Embryonic facial prominence (tissue), 1 donor: Measurements from ENCODE around the gene ZNF787.
"Not testable (repeated sequence)": the region's sequence is repeated elsewhere in the genome, so short reads cannot be mapped to it uniquely, and the experiment has no call there.

ENCODE experiments used
- DNase-seq: peaks from one replicate; pipeline ENCODE4 v3.0.0-alpha.2; 2016; ENCODE audit errors: extremely low spot score

Gene ZNF787

GRCh38 chr19:56105831-56106396 lies 15.2 kb downstream of the ZNF787 start:
- not testable (repeated sequence) for DNase-seq

DNA sequence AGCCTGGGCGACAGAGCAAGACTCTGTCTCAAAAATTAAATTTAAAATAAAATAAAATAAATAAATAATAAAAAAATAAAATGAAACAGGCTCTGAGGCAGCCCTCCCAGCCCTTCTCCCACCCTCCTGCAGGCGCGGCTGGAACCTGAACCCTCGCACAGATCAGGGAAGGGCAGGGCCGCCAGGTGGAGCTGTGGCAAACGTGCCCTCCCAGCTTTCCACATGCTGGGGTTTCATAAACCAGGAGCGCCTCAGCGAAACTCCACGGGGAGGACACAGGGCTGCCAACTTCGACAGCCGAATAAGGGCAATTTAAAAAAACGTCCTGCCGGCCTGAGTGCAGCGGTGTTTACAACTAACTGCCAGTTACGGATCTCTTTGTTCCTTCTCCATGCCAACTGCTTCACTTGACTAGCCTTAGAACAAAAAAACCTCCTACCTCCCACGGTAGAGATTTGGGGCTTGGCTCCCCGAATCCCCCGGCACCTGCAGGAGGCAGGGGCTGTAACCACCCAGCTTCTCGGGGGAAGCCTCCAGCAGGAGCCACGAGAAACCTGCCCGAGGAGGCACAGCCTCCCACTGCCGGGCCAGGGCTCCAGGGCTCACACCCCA lies 15.9 kb downstream of the ZNF787 start:
- no peak for DNase-seq

- no peak for DNase-seq
Observed at GRCh38 chr19:56104423-56104822, 16.7 kb downstream of the ZNF787 start.

DNA sequence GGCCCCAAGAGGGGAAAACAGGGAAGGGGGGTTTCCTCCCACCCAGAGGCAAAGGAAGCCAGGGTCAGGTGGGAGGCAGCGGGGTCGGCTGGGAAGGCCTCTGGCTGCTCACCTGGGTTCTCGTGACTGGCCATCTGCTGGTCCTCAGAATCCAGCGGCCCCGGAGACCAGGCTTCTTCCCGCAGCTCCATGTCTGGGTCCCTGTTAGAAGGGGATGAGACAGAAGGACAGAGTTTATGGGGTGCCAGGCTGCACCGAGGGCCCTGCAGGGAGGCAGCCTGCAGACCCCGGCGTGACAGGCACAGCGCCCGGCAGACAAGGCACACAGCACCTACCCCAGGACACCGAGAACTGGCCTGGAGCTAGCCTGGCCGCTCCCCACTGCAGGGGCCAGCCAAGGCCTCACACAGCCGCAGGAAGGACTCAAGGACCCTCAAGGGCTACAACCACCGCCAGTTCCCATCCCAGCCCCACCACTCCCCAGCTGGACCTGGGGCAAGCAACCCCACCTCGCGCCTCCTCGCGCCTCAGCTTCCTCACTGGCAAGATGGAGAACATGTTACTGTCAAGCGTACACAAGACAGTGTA lies 18.0 kb downstream of the ZNF787 start:
- DNase-seq, result no peak

DNA sequence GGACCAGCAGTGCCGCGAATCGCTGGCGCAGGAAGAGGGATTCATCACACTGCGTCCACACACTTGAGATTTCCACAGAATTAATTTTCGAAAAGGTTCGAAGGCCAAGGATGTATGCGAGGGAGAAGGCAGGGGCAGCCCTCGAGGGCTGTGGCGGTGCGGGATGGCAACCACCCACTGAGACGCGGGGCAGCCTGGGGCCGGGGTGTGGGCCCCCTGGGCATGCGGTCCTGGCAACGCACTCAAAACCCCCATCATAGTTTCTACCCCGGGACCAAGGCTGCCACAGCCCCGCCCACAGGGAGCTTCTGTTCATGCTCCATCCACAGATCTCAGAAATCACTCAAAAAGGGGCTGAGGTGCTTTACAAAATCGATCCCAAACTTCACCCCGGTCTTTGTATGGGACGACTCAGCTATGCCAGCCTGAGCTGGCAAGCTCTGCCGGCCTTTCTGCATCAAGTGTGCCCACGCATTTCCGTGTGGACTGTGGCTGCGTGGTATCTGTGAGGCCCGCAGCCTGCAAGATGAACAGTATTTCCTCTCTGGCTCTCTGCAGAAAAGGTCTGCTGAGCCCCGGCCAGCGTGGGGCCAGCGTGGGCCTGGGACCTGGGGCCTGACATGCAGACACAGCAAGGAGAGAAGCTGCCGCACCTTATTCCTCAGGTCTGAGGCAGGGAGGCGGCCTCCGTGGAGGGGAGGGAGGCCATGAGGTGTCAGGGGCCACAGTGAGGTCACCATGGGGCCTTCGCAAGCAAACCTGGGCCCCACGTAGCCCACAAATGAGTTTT lies 19.2 kb downstream of the ZNF787 start:
- no peak for DNase-seq

DNA sequence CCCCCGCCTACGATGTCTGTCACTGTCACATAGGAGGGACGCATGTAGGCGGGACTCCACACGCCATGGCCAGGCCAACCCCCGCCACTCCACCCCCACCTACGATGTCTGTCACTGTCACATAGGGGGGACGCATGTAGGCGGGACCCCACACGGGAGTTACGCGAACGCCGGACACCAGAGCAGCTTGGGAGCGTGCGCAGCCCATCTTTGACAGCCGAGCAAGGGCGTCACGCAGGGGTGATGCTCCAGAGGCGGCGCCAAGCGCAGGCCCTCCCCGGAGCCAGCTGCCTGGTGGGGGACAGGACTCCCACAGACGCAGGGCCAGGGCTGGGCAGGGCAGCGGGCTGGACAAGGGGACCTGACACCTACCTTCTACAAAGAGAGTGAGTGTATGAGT lies 20.0 kb downstream of the ZNF787 start:
- DNase-seq, result no peak

GRCh38 chr19:56099638-56100539 lies 21.2 kb downstream of the ZNF787 start:
- no peak for DNase-seq

GRCh38 chr19:56098731-56099568 lies 22.1 kb downstream of the ZNF787 start:
- DNase-seq, result no peak

DNA sequence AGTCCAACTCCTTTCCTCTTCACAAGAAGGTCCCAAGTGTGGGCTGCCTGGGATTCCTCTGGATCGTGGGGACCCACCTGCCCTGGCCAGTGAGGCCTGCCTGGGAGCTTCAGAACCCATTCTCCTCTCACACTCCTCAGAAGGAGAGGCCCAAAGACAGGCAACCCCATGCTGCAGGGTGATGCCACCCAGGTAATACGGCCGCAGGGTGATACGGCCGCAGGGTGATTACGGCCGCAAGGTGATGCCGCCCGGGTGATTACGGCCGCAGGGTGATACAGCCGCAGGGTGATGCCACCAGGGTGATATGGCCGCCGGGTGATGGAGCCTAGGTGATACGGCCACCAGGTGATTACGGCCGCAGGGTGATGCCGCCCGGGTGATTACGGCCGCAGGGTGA lies 22.9 kb downstream of the ZNF787 start:
- DNase-seq, result not testable (repeated sequence)

- no peak for DNase-seq
Observed at GRCh38 chr19:56097776-56098175, 23.3 kb downstream of the ZNF787 start.

DNA sequence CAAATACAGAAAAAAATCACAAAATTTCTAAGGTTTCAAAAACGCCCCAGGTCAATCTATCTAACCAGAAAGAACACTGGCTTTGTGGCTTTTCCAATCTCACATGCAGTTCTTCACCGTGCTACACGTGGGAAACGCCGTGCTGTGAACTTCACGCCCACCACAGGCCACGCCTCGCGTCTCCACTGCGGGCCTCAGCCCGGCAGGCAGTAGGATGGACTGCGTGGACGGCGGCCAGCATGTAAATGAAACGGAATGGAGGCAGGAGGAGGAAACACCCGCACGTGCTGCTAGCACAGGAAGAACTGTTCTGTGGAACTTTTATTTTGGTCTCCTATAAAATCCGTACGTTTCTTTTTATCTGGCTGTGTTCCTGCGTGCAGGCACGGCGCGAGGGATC lies 23.8 kb downstream of the ZNF787 start:
- DNase-seq, result no peak

GRCh38 chr19:56096665-56097064 lies 24.4 kb downstream of the ZNF787 start:
- DNase-seq, result no peak

DNA sequence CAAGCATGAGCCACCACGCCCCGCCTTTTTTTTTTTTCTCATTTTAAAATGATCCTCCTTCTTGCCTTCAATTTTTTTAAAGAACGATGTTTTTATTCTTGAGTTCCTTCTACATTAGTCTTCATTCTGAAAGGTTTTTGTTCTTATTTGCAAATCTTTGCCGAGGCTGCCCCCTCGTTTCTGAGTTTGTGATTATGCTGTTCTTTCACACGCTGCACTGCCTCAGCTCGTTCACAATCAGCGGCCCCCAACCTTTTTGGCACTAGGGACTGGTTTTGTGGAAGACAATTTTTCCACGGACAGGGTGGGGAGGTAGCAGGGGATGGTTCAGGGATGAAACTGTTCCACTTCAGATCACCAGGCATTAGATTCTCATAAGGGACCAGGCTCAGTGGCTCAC lies 26.6 kb downstream of the ZNF787 start:
- DNase-seq, result no peak

DNA sequence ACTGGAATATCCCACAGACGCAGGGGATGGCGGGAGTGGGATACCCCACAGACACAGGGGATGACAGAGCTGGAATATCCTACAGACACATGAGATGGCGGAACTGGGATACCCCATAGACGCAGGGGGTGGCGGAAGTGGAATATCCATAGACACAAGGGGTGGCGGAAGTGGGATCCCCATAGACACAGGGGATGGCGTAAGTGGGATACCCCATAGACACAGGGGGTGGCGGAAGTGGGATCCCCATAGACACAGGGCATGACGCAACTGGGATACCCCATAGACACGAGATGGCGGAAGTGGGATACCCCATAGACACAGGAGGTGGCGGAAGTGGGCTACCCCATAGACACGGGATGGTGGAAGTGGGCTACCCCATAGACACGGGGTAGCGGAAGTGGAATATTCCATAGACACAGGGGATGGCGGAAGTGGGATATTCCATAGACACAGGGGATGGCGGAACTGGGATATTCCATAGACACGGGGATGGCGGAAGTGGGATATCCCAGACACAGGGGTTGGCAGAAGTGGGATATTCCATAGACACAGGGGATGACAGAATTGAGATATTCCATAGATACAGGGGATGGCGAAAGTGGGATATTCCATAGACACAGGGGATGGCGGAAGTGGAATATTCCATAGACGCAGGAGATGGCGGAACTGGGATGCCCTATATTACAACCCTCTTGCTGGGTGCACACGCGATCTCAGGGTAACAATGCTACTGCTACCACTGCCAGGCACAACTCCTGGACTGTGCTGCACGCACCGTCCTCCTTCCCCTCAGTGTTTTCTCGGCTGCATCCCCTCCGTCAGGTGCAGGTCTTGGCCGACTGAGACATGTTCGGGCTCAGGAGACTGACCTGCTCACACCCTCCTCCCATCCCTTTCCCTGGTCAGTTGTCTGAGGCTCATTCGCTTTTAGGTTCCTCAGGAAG lies 28.1 kb downstream of the ZNF787 start:
- no peak for DNase-seq

- DNase-seq, result no peak
Observed at GRCh38 chr19:56091751-56092546, 29.1 kb downstream of the ZNF787 start.

DNA sequence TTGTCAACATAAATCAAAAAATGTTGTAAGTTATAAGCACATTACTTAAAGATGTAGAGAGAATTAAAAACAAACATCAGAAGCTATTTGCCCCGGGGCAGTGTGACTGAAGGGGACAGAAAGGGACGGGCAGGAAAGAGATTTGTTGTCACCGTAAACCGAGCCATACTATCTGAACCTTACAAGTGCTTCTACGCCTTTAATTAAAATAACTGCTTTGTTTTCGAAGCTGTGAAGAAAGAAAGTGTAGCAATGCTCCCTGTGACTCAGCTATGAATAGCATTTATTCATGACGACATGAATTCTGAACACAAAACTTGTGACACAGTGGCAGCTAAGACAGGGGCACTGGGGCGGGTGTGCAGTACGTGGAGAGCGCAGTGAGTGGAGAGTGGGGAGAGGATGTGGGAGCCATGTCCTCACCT lies 30.0 kb downstream of the ZNF787 start:
- DNase-seq, result no peak

GRCh38 chr19:56089344-56089743 lies 31.8 kb downstream of the ZNF787 start:
- no peak for DNase-seq

DNA sequence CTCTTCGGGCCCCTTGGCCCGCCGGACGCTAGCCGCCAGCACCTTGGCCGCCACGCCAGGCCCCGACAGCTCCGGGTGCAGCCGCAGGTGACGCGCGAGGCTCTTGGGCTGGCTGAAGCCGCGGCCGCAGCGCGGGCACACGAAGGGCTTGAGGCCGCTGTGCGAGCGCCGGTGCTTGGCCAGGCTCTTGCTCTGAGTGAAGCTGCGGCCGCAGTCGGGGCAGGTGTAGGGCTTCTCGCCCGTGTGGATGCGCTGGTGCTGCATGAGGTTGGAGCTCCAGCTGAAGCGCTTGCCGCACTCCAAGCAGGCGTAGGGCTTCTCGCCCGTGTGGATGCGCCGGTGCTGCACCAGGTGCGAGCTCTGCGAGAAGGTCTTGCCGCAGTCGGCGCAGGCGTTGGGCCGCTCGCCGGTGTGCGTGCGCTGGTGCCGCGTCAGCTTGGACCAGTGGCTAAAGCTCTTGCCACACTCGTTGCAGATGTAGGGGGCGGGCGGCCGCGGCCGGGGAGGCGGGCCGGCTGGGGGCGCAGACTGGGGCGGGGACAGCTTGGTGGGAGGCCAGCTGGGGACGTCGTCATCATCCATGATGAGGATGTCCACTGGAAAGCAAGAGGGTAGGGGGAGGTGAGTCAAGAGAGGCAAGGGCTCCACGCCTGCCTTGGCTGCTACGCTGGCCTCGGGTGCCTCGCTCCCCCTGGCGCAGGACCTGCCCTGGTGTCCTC lies 32.4 kb downstream of the ZNF787 start:
- DNase-seq, result no peak
